BE2C (cell line): ENCODE results near the gene ST6GALNAC4.

Experiments
- DNase-seq: peaks from one replicate; pipeline ENCODE4 v3.0.0-alpha.2; 2020
- H3K27me3 ChIP-seq: fragments of 250-450 bp; sonication (Bioruptor Pico); 2 replicates; pipeline ENCODE4 v1.5.1; 2020; ENCODE audit warnings: mild to moderate bottlenecking
- H3K36me3 ChIP-seq: fragments of 250-450 bp; sonication (Bioruptor Pico); 2 replicates; pipeline ENCODE4 v1.5.1; 2020; ENCODE audit warnings: mild to moderate bottlenecking
- H3K4me1 ChIP-seq: fragments of 250-450 bp; sonication (Bioruptor Pico); 2 replicates; pipeline ENCODE4 v1.5.1; 2020
- H3K4me3 ChIP-seq: 2 replicates; pipeline ENCODE4 v1.5.1; 2011; ENCODE audit warnings: low read depth, low read length
- H3K9me3 ChIP-seq: fragments of 250-450 bp; sonication (Bioruptor Pico); 2 replicates; pipeline ENCODE4 v1.5.1; 2020
- CTCF ChIP-seq: IDR thresholded peaks from 2 replicates; pipeline ENCODE4 v1.5.1; 2012; ENCODE audit warnings: mild to moderate bottlenecking, low read depth, low read length

The ST6GALNAC4 gene

GRCh38 chr9:127866535-127866934, 50.3 kb downstream of the ST6GALNAC4 start:
- DNase-seq = no peak
- TF ChIP-seq CTCF = no peak
- H3K4me3 ChIP-seq = no peak overlapping the region
- H3K27me3 ChIP-seq = no peaks in the 10 kb centered on the region
- H3K36me3 ChIP-seq = peaks cover 3% of the 10 kb centered on the region
- peaks cover 16% of the 10 kb centered on the region for H3K4me1 ChIP-seq
- H3K9me3 ChIP-seq = no peaks in the 10 kb centered on the region

- peaks cover 3% of the 10 kb centered on the region for H3K36me3 ChIP-seq
- no peak for DNase-seq
- TF ChIP-seq CTCF = no peak
- H3K9me3 ChIP-seq = no peaks in the 10 kb centered on the region
- H3K4me1 ChIP-seq = peaks cover 16% of the 10 kb centered on the region
- H3K27me3 ChIP-seq = no peaks in the 10 kb centered on the region
- H3K4me3 ChIP-seq = no peak overlapping the region
Observed at GRCh38 chr9:127865645-127866464, 51.0 kb downstream of the ST6GALNAC4 start.

- H3K9me3 ChIP-seq = no peaks in the 10 kb centered on the region
- peaks cover 17% of the 10 kb centered on the region for H3K4me1 ChIP-seq
- DNase-seq = no peak
- H3K36me3 ChIP-seq = peaks cover 3% of the 10 kb centered on the region
- no peaks in the 10 kb centered on the region for H3K27me3 ChIP-seq
- no peak for TF ChIP-seq CTCF
- no peak overlapping the region for H3K4me3 ChIP-seq
Observed at GRCh38 chr9:127863191-127863621, 53.6 kb downstream of the ST6GALNAC4 start.

GRCh38 chr9:127862075-127863011, 54.5 kb downstream of the ST6GALNAC4 start:
- Histone ChIP-seq H3K9me3 (no peaks in the 10 kb centered on the region), H3K4me3 (no peak overlapping the region), H3K36me3 (peaks cover 3% of the 10 kb centered on the region; the same call in 1 of the 2 replicates), H3K27me3 (no peaks in the 10 kb centered on the region), H3K4me1 (peaks cover 23% of the 10 kb centered on the region)
- no peak for TF ChIP-seq CTCF
- DNase-seq = no peak

- no peak overlapping the region for H3K4me3 ChIP-seq
- H3K9me3 ChIP-seq = no peaks in the 10 kb centered on the region
- TF ChIP-seq CTCF = no peak
- peaks cover 20% of the 10 kb centered on the region for H3K4me1 ChIP-seq
- no peaks in the 10 kb centered on the region for H3K27me3 ChIP-seq
- no peak for DNase-seq
- peaks cover under 1% of the 10 kb centered on the region; the same call in 1 of the 2 replicates for H3K36me3 ChIP-seq
Observed at GRCh38 chr9:127860779-127861178, 56.1 kb downstream of the ST6GALNAC4 start.

GRCh38 chr9:127860260-127860659, 56.6 kb downstream of the ST6GALNAC4 start:
- Histone ChIP-seq H3K36me3 (no peaks in the 10 kb centered on the region), H3K4me1 (peaks cover 17% of the 10 kb centered on the region), H3K27me3 (no peaks in the 10 kb centered on the region), H3K4me3 (no peak overlapping the region), H3K9me3 (no peaks in the 10 kb centered on the region)
- TF ChIP-seq CTCF = no peak
- DNase-seq = peak; percentile 45
